HepG2 (cell line): ENCODE results near the gene PPP1CC. TPM values are rescaled to one million over a fixed set of nuclear protein-coding genes. Genes with fewer than 3 reads are reported as not detected.

Source experiments
- ELF1 ChIP-seq: sonication (generic); formaldehyde crosslinking; IDR thresholded peaks from 2 replicates; pipeline ENCODE4 v1.4.0; 2020; ENCODE audit warnings: missing genetic modification reagents
- FOXC1 ChIP-seq: sonication (generic); formaldehyde crosslinking; IDR thresholded peaks from 2 replicates; pipeline ENCODE4 v1.8.0; 2022; ENCODE audit warnings: mild to moderate bottlenecking, missing genetic modification reagents, borderline replicate concordance
- MAFG ChIP-seq: sonication (generic); formaldehyde crosslinking; IDR thresholded peaks from 2 replicates; pipeline ENCODE4 v1.5.1; 2020; ENCODE audit warnings: mild to moderate bottlenecking, missing genetic modification reagents
- MAX ChIP-seq: IDR thresholded peaks from 2 replicates; pipeline ENCODE4 v1.6.1; 2012; ENCODE audit warnings: inconsistent platforms
- MIXL1 ChIP-seq: IDR thresholded peaks from 2 replicates; pipeline ENCODE4 v1.6.1; 2016
- NRL ChIP-seq: sonication (generic); formaldehyde crosslinking; IDR thresholded peaks from 2 replicates; pipeline ENCODE4 v1.5.0; 2020; ENCODE audit warnings: missing genetic modification reagents, mild to moderate bottlenecking, moderate library complexity, borderline replicate concordance
- RAD51 ChIP-seq: fragments of 450-650 bp; IDR thresholded peaks from 2 replicates; pipeline ENCODE4 v1.6.1; 2016; ENCODE audit warnings: borderline replicate concordance
- STAT5B ChIP-seq: sonication (generic); formaldehyde crosslinking; IDR thresholded peaks from 2 replicates; pipeline ENCODE4 v1.4.0; 2020; ENCODE audit warnings: missing genetic modification reagents
- ZC3H13 ChIP-seq: sonication (generic); formaldehyde crosslinking; IDR thresholded peaks from 2 replicates; pipeline ENCODE4 v1.8.1; 2023; ENCODE audit warnings: mild to moderate bottlenecking, missing genetic modification reagents, moderate library complexity
- ZFP91 ChIP-seq: sonication (generic); formaldehyde crosslinking; IDR thresholded peaks from 2 replicates; pipeline ENCODE4 v1.9.0; 2022; ENCODE audit warnings: missing genetic modification reagents, mild to moderate bottlenecking, borderline replicate concordance
- ZMAT5 ChIP-seq: sonication (generic); formaldehyde crosslinking; IDR thresholded peaks from 2 replicates; pipeline ENCODE4 v1.5.0; 2020; ENCODE audit warnings: mild to moderate bottlenecking, low read depth, missing genetic modification reagents, borderline replicate concordance
- ZNF34 ChIP-seq: sonication (generic); formaldehyde crosslinking; IDR thresholded peaks from 2 replicates; pipeline ENCODE4 v1.4.0; 2020; ENCODE audit warnings: mild to moderate bottlenecking, missing genetic modification reagents, borderline replicate concordance
- ZNF441 ChIP-seq: sonication (generic); formaldehyde crosslinking; IDR thresholded peaks from 2 replicates; pipeline ENCODE4 v1.7.0; 2021; ENCODE audit warnings: missing genetic modification reagents, borderline replicate concordance
- ZNF629 ChIP-seq: sonication (generic); formaldehyde crosslinking; conservative IDR thresholded peaks from 2 replicates; pipeline ENCODE4 v1.5.0; 2020; ENCODE audit warnings: missing genetic modification reagents
- ZNF709 ChIP-seq: sonication (generic); formaldehyde crosslinking; IDR thresholded peaks from 2 replicates; pipeline ENCODE4 v1.5.0; 2020; ENCODE audit warnings: mild to moderate bottlenecking, missing genetic modification reagents
- ZNF776 ChIP-seq: sonication (generic); formaldehyde crosslinking; IDR thresholded peaks from 2 replicates; pipeline ENCODE4 v1.4.0; 2020; ENCODE audit warnings: mild to moderate bottlenecking, missing genetic modification reagents
- ZNF790 ChIP-seq: sonication (generic); formaldehyde crosslinking; IDR thresholded peaks from 2 replicates; pipeline ENCODE4 v1.8.0; 2022; ENCODE audit warnings: missing genetic modification reagents, mild to moderate bottlenecking, borderline replicate concordance
- polyA plus RNA-seq, 8 experiments: library from polyadenylated mRNA; depleted of rRNA in 3 of 8; stranded (reverse) in 7 of 8; unstranded in 1 of 8; fragments of >200 nt; fragmentation: Illumina TruSeq in 4 of 8; extraction: Trizol in 4 of 8; gene quantifications; 2 replicates each; pipeline versions ENCODE4 v1.2.1 to v1.2.3, GENCODE V29; 2011 to 2016; ENCODE audit warnings: low read depth in 4 of 8, missing spikeins in 1 of 8, mixed read lengths in 1 of 8; ENCODE audit not compliant: insufficient read depth in 1 of 8
- total RNA-seq, 5 experiments: library from RNA; depleted of rRNA; stranded (reverse); fragments of >200 nt; fragmentation: Illumina TruSeq; extraction: Trizol; gene quantifications; 2 replicates each; pipeline ENCODE4 v1.2.3, GENCODE V29; 2016; ENCODE audit warnings: low read depth in 1 of 5
- TF ChIP-seq, protein P1 (sequence below): fragments of 450-650 bp; IDR thresholded peaks from 2 replicates; pipeline ENCODE4 v1.6.1; 2017; ENCODE audit warnings: mild to moderate bottlenecking
- TF ChIP-seq, protein P2 (sequence below): sonication (generic); formaldehyde crosslinking; IDR thresholded peaks from 2 replicates; pipeline ENCODE4 v1.5.0; 2020; ENCODE audit warnings: missing genetic modification reagents
- TF ChIP-seq, protein P3 (sequence below): IDR thresholded peaks from 2 replicates; pipeline ENCODE4 v1.6.1; 2016; ENCODE audit warnings: missing genetic modification reagents, missing compliant biosample characterization
- TF ChIP-seq, protein P4 (sequence below): IDR thresholded peaks from 2 replicates; pipeline ENCODE4 v1.6.1; 2016; ENCODE audit warnings: missing compliant biosample characterization, missing genetic modification reagents, borderline replicate concordance

PPP1CC gene
- total and polyA plus RNA-seq, 2 of the 13 experiments (the other 11 are each of a cell fraction or from before 2014, with no cell fraction given): 178 to 187 TPM

- TF ChIP-seq, protein P1, sequence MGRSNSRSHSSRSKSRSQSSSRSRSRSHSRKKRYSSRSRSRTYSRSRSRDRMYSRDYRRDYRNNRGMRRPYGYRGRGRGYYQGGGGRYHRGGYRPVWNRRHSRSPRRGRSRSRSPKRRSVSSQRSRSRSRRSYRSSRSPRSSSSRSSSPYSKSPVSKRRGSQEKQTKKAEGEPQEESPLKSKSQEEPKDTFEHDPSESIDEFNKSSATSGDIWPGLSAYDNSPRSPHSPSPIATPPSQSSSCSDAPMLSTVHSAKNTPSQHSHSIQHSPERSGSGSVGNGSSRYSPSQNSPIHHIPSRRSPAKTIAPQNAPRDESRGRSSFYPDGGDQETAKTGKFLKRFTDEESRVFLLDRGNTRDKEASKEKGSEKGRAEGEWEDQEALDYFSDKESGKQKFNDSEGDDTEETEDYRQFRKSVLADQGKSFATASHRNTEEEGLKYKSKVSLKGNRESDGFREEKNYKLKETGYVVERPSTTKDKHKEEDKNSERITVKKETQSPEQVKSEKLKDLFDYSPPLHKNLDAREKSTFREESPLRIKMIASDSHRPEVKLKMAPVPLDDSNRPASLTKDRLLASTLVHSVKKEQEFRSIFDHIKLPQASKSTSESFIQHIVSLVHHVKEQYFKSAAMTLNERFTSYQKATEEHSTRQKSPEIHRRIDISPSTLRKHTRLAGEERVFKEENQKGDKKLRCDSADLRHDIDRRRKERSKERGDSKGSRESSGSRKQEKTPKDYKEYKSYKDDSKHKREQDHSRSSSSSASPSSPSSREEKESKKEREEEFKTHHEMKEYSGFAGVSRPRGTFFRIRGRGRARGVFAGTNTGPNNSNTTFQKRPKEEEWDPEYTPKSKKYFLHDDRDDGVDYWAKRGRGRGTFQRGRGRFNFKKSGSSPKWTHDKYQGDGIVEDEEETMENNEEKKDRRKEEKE: no peak
- 0 out of 2 replicates have a peak, but pooled peaks have one; percentile 10 for TF ChIP-seq ZNF709 (CRISPR knock-in tag)
- no peak for TF ChIP-seq STAT5B (CRISPR knock-in tag)
- TF ChIP-seq RAD51: no peak
- TF ChIP-seq ZNF790: 0 out of 2 replicates have a peak, but pooled peaks have one; percentile 30
- peak; percentile 10; the same call in 1 of the 2 replicates for TF ChIP-seq FOXC1
- TF ChIP-seq, protein P2, sequence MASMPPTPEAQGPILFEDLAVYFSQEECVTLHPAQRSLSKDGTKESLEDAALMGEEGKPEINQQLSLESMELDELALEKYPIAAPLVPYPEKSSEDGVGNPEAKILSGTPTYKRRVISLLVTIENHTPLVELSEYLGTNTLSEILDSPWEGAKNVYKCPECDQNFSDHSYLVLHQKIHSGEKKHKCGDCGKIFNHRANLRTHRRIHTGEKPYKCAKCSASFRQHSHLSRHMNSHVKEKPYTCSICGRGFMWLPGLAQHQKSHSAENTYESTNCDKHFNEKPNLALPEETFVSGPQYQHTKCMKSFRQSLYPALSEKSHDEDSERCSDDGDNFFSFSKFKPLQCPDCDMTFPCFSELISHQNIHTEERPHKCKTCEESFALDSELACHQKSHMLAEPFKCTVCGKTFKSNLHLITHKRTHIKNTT (CRISPR knock-in tag): no peak
- no peak for TF ChIP-seq ELF1 (CRISPR knock-in tag)
- TF ChIP-seq MIXL1 (CRISPR knock-in tag): no peak
- TF ChIP-seq ZC3H13 (CRISPR knock-in tag): no peak
- TF ChIP-seq NRL (CRISPR knock-in tag): 0 out of 2 replicates have a peak, but pooled peaks have one; percentile 12
- no peak for TF ChIP-seq MAFG
- no peak for TF ChIP-seq ZNF34 (CRISPR knock-in tag)
- TF ChIP-seq ZNF629: no peak
- TF ChIP-seq ZMAT5 (CRISPR knock-in tag): no peak
- TF ChIP-seq ZNF776: no peak
- TF ChIP-seq ZFP91 (CRISPR knock-in tag): peak; percentile 5; the same call in 1 of the 2 replicates
- TF ChIP-seq MAX: peak; percentile 50
- TF ChIP-seq, protein P3, sequence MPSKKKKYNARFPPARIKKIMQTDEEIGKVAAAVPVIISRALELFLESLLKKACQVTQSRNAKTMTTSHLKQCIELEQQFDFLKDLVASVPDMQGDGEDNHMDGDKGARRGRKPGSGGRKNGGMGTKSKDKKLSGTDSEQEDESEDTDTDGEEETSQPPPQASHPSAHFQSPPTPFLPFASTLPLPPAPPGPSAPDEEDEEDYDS (CRISPR knock-in tag): no peak
- no peak for TF ChIP-seq ZNF441 (CRISPR knock-in tag)
- TF ChIP-seq, protein P4, sequence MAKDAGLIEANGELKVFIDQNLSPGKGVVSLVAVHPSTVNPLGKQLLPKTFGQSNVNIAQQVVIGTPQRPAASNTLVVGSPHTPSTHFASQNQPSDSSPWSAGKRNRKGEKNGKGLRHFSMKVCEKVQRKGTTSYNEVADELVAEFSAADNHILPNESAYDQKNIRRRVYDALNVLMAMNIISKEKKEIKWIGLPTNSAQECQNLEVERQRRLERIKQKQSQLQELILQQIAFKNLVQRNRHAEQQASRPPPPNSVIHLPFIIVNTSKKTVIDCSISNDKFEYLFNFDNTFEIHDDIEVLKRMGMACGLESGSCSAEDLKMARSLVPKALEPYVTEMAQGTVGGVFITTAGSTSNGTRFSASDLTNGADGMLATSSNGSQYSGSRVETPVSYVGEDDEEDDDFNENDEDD (CRISPR knock-in tag): peak; percentile 41
Measured at GRCh38 chr12:110743571-110744093, 941 bp upstream of the PPP1CC start (continued).
